RCC 7860 (cell line): ENCODE measurements around the gene SORL1-AS1.
"Not testable (repeated sequence)": the region's sequence is repeated elsewhere in the genome, so short reads cannot be mapped to it uniquely, and the experiment has no call there.

ENCODE experiments used
- DNase-seq: peaks from one replicate; pipeline ENCODE4 v3.0.0-alpha.2; 2015; ENCODE audit warnings: low spot score
- FAIRE-seq: peaks from 2 replicates; lab custom pipeline; 2012; peaks lifted over from hg19 to GRCh38; lab: Jason Lieb, UNC

Gene SORL1-AS1

GRCh38 chr11:121452609-121453150 is at the start of gene SORL1-AS1:
SORL1-AS1 (minus strand) TSS chr11:121452967.
- DNase-seq, result no peak
- FAIRE-seq, result no peak

- FAIRE-seq (no peak), DNase-seq (no peak)
These were observed 48.0 kb upstream of the SORL1-AS1 start for GRCh38 chr11:121500717-121501116.

- DNase-seq, result no peak
- FAIRE-seq, result no peak
These were observed 47.5 kb upstream of the SORL1-AS1 start for GRCh38 chr11:121500275-121500674.

- DNase-seq, result no peak
- no peak for FAIRE-seq
These were observed 46.6 kb upstream of the SORL1-AS1 start for GRCh38 chr11:121499405-121499804.

GRCh38 chr11:121497176-121497998 is 44.6 kb upstream of the SORL1-AS1 start:
- DNase-seq (no peak), FAIRE-seq (no peak)

GRCh38 chr11:121494355-121495099 is 41.8 kb upstream of the SORL1-AS1 start:
- FAIRE-seq, result no peak
- DNase-seq, result no peak

- FAIRE-seq (no peak), DNase-seq (no peak)
These were observed 37.1 kb upstream of the SORL1-AS1 start for GRCh38 chr11:121489823-121490222.

GRCh38 chr11:121488641-121489040 is 35.9 kb upstream of the SORL1-AS1 start:
- FAIRE-seq, result no peak
- no peak for DNase-seq

- DNase-seq (no peak), FAIRE-seq (no peak)
These were observed 35.4 kb upstream of the SORL1-AS1 start for GRCh38 chr11:121488170-121488569.

- no peak for FAIRE-seq
- no peak for DNase-seq
These were observed 34.4 kb upstream of the SORL1-AS1 start for GRCh38 chr11:121487191-121487590.

- FAIRE-seq, result no peak
These were observed 33.3 kb upstream of the SORL1-AS1 start for GRCh38 chr11:121486054-121486453.

GRCh38 chr11:121485216-121485615 is 32.4 kb upstream of the SORL1-AS1 start:
- FAIRE-seq (no peak), DNase-seq (no peak)

More at GRCh38 chr11:121486054-121486453, 33.3 kb upstream of the SORL1-AS1 start:
- no peak for DNase-seq

GRCh38 chr11:121483805-121484480 is 31.2 kb upstream of the SORL1-AS1 start:
- DNase-seq, result no peak
- FAIRE-seq, result no peak

- DNase-seq, result no peak
- FAIRE-seq, result no peak
These were observed 29.7 kb upstream of the SORL1-AS1 start for GRCh38 chr11:121482231-121483129.

- not testable (repeated sequence) for FAIRE-seq, DNase-seq
These were observed 28.9 kb upstream of the SORL1-AS1 start for GRCh38 chr11:121481484-121482230.

GRCh38 chr11:121479698-121480238 is 27.0 kb upstream of the SORL1-AS1 start:
- no peak for FAIRE-seq

GRCh38 chr11:121478895-121479697 is 26.3 kb upstream of the SORL1-AS1 start:
- DNase-seq (no peak), FAIRE-seq (no peak)

More at GRCh38 chr11:121479698-121480238, 27.0 kb upstream of the SORL1-AS1 start:
- DNase-seq, result no peak

- no peak for FAIRE-seq
- DNase-seq, result no peak
These were observed 25.6 kb upstream of the SORL1-AS1 start for GRCh38 chr11:121478226-121478894.
